Epithelial cell of proximal tubule (primary cell): ENCODE data around the gene FCGBP. TPM values are rescaled to one million over a fixed set of nuclear protein-coding genes. Genes with fewer than 3 reads are reported as not detected.

ENCODE experiments used
- DNase-seq: peaks from one replicate; pipeline ENCODE4 v3.0.0-alpha.2; 2011; ENCODE audit warnings: low read depth
- H3K4me3 ChIP-seq: 2 replicates; pipeline ENCODE4 v1.5.1; 2011; ENCODE audit warnings: low read depth, mild to moderate bottlenecking, low read length
- total RNA-seq: library from RNA; depleted of rRNA; stranded (reverse); fragments of >200 nt; gene quantifications from 2 replicates; pipeline ENCODE4 v1.2.3, GENCODE V29; 2015
- TF ChIP-seq, protein P1 (sequence below): conservative IDR thresholded peaks from 2 replicates; pipeline ENCODE4 v1.5.1; 2012; ENCODE audit warnings: low read depth, mild to moderate bottlenecking, low read length

The FCGBP gene
- total RNA-seq, 1 donor from 2014 or later = 0.17 TPM

DNA sequence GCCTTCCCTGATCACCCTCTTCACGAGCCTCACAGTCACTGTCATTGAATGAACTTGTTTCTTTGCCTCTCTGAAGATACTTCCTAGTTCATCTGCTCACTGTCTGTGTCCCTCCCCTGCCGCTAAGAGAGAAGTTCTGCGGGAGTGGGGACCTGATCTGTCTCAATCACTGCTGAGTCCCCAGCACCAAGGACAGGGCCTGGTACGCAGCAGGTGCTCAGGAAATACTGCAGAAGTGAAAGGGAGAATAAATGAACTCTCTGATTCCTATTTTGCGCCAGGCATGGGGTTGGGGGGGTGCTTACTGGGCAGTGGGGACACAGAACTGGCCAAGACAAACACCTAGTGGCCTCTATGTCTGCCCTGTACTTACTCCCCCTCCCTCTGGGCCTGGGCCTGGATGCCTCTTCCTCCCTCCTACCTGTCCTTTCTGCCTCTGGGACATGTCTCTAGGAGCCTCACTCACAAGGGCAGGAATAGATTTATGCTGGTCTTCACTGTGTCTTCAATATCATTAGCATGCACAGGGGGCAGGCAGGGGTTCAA, 17.5 kb downstream of the FCGBP start:
- no peak overlapping the region for H3K4me3 ChIP-seq
- TF ChIP-seq, protein P1, sequence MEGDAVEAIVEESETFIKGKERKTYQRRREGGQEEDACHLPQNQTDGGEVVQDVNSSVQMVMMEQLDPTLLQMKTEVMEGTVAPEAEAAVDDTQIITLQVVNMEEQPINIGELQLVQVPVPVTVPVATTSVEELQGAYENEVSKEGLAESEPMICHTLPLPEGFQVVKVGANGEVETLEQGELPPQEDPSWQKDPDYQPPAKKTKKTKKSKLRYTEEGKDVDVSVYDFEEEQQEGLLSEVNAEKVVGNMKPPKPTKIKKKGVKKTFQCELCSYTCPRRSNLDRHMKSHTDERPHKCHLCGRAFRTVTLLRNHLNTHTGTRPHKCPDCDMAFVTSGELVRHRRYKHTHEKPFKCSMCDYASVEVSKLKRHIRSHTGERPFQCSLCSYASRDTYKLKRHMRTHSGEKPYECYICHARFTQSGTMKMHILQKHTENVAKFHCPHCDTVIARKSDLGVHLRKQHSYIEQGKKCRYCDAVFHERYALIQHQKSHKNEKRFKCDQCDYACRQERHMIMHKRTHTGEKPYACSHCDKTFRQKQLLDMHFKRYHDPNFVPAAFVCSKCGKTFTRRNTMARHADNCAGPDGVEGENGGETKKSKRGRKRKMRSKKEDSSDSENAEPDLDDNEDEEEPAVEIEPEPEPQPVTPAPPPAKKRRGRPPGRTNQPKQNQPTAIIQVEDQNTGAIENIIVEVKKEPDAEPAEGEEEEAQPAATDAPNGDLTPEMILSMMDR = no peak
- DNase-seq = no peak

DNA sequence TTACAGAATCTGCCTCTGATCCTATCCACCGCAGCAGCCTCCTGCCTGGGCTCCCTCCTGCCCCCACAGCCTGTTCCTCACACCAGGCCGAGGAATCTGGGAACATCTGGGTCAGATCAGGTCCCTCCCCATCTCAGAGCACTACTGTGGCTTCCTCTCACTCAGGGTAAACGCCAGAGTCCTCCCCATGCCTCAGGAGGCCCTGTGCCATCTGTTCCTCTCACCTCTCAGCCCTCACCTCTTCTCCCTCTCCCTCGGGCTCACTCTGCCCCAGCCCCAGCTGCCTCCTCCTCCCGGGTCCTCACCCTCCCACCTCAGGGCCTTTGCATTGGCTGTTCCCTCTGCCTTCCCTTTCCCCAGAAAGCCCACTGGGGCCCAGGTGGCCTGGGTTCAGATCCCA, 18.2 kb downstream of the FCGBP start:
- no peak for DNase-seq
- TF ChIP-seq, protein P1 = no peak
- H3K4me3 ChIP-seq = no peak overlapping the region

DNA sequence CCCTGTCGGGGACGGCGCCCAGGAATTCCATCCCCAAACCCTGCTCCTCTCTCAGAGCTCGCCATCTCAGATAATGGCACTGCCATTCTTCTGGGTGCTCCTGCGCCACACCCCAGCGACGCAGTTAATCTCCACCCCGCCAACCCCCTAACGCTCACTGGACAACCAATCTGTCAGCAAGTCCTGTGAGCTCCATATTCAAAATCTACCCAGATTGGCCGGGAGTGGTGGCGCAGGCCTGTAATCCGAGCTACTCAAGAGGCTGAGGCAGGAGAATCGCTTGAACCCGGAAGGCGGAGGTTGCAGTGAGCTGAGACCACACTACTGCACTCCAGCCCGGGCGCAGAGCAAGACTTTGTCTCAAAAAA, 18.6 kb downstream of the FCGBP start:
- H3K4me3 ChIP-seq = no peak overlapping the region
- TF ChIP-seq, protein P1 = no peak
- no peak for DNase-seq

DNA sequence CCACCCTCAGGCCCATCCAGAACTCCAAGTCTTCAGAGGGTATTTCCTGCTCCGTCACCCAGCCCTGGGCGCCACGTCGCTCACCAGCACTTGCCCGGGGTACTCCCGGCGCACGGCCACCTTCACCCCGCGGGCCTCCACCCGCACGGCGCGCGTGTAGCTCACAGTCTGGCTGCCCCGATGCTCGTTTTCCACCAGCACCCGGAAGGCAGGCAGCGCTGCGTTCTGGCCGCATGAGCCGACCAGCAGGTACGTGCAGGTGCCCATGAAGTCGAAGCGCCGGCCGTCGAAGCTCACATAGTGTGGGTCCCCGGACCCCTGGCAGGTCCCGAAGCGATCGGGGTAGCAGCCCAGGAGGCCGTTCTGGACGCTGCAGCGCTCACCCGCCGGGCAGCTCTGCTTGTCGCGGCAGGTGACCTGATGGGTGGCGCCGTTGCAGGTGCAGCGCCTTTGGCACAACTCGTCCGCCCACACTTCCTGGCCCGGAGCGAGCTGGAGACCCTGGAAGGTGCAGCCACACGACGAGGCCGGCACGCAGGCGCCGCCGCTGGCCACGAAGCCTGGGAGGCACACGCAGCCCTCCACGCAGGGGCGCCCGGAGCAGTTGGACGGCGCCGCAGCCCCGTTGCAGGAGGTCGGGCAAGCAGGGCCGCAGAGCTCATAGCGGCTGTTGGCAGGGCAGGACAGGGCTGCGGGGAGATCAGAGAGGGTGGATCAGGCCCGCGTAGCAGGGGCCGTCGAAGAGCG, 19.2 kb downstream of the FCGBP start:
- no peak overlapping the region for H3K4me3 ChIP-seq
- no peak for DNase-seq
- TF ChIP-seq, protein P1 = no peak

DNA sequence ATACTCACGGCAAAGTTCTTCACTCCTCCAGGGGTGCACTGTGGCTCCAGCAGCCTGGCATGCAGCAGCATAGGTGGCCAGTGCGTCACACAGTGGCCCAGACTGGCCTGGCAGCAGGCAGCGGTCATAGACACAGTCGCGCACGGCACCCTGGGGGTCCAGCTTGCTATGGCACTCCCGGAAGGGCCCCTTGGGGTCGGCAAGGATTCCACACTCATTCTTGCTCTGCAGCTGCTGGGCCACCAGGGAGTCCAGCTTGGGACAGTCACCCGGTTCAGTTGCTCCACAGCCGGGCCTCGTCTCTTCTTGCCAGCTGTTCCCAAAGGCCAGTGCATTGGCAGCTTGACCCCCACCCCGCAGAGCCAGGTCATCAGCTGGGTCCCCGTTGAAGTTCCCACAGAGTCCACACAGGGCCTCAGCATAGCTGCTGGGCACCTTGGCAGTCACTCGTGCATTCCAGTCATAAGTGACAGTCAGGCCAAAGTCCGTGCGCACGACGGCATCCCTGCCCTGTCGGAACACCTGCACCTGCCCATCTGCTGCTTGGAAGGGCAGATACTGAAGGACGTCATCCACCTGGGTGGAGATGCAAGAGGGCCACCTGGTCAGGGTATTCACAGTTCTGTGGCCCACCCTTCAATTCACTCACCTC, 20.6 kb downstream of the FCGBP start:
- TF ChIP-seq, protein P1 = no peak
- no peak overlapping the region for H3K4me3 ChIP-seq
- DNase-seq = no peak

DNA sequence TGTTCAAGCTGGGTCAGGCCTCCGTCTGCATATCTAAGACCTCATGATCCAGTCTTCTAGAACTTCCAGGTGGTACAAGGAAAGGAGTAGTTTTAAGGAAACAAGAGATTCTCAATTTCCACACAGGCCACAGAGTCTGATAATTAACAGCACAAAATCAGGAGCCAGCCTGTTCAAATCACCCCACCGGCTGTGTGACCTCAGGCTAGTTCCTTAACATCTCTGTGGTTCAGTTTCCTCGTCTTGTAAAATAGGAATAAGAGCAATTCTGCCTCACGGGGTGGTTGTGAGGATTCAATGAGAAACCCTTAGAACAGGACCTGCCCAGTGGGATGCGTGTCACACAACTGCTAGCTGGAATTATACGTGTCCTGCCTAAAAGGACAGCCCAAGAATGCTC, 25.6 kb downstream of the FCGBP start:
- no peak overlapping the region for H3K4me3 ChIP-seq
- TF ChIP-seq, protein P1 = no peak
- no peak for DNase-seq
